Ureter (tissue), 1 donor: Measurements from ENCODE around the gene MORF4L2. TPM values are rescaled to one million over a fixed set of nuclear protein-coding genes. Genes with fewer than 3 reads are reported as not detected.
"Not testable (repeated sequence)": the region's sequence is repeated elsewhere in the genome, so short reads cannot be mapped to it uniquely, and the experiment has no call there.

Experiments used
- DNase-seq: peaks from one replicate; pipeline ENCODE4 v3.0.0-alpha.2; 2020; ENCODE audit warnings: low spot score
- total RNA-seq: library from RNA; stranded (reverse); gene quantifications from one replicate; pipeline ENCODE4 v1.2.4, GENCODE V29; 2023
- donor health status: DM: yes; HTN: yes; CAD: no.

Gene MORF4L2
- total RNA-seq, 1 donor from 2014 or later, result 307 TPM

DNA sequence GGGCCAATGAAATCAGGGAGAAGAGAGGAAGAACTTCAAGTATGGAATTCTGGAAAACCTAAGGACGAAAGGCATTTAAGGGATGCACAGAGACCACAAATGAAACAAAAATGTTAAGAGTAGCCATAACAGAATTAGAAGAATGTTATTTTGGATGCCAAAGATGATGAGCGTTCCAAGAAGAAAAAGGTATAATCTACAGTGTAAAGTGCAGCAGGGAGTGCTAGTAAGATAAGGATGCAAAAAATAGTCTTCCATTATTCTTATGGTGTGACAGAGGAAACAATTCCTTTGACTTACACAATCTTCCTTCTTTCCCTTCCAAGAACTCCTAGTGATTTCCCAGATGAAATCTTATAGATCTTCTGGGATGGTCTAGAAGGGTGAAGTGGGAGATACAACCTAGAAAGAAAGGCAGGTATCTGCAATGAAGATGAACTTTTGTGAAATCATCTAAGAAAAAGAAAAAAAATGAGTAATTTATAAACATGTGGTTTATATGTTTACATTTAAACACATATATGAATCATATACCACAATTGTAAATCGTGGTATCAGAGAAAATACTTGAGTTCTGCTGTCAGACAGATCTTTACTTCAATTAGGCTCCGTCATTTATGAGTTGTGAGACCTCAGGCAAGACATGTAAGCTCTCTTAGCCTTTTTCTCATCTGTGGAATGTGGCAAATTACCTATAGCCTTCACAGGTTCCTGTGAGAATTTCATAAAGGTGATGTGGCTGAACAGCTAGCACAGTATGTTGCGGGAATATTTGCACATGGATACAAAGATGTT is 8.1 kb downstream of the MORF4L2 start:
- no peak for DNase-seq

DNA sequence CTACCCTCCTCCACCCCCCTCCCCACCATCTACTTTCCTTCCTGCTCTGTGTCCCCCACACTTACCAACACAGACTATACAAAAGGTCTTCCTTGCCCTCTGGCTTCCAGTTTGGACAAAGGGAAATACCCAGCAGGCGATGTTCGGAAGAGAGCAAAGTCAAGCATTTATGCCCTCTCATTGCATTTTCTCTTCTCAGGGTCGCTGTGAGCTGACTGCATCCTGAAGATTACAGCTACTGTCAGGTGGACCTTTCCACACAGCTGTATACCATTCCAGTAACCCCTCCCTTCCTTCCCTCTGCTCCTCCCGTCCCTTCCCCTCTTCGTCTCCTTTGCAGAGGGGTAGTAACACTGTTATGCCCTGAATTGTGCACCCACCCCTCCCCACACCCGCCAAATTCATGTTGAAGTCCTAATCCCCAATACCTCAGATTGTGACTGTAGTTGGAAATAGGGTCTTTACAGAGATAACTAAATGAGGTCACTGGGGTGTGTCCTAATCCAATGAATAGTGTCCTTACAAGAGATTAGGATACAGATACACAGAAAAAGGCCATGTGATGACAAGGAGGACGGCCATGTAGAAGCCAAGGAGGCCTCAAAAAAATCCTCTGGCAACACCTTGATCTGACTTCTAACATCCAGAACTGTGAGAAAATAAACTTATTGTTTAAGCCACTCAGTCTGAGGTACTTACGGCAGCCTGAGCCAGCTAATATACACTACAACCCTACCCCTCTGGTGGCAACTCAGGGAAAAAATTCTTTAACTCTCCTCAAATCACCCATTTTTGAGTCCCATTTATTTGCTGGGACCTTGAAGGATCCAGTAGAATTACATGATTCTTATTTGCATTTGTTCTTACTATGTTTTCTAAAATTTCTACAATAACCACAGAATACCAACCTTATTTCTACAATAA is 11.7 kb downstream of the MORF4L2 start:
- DNase-seq, result no peak

DNA sequence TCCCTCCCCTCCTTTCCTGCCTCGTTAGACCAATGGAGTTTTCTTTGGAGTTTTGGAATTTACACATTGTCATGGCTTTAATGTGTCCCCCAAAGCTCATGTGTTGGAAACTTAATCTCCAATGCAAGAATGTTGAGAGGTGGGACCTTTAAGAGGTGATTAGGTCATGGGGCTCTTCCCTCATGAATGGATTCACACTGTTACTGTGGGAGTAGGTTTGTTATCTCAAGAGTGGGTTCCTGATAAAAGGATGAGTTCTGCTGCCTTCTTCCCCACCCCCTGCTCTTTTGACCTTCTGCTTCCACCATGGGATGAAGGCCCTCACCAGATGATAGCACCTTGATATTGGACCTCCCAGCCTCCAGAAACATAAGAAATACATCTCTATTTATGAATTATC is 16.8 kb downstream of the MORF4L2 start:
- no peak for DNase-seq

GRCh38 chrX:103666202-103667107 is 20.0 kb downstream of the MORF4L2 start:
- DNase-seq, result no peak

DNA sequence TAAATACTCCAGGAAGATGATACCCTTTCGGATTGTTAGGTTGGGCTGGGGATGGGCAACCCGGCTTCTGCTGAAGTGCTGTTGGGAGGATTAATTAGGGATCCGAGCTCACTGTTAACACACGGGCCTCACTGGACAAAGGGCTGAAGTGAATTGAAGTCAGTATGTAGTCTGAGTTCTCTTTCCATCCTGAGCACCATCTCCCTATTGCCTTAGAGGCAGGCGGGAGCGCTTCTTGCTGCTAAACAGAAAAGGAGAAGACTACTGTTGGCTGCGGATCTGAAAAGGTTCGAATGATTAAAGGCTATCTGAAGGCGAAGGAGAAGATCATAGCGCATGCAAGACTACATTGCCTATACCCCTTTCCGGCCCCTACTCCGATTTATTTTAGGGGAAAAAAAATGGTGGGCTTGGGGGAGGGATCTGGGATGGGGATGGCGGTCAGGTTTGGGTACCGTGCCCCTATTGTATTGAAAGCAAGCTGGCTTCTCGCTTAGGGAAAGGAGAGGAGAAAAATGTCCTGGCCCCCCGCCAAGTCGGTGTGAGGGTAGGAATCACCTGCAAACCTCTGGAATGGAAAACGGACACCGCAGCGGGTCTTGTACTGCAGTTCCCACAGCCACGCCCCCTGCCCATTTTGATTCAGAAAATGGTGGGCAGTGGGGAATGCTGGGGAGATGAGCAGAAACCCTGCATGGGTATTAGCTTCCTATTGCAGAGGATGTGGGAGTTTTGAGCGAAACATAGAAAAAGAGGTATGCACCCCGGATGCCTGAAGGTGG is 22.3 kb downstream of the MORF4L2 start:
- peak; percentile 52 for DNase-seq

DNA sequence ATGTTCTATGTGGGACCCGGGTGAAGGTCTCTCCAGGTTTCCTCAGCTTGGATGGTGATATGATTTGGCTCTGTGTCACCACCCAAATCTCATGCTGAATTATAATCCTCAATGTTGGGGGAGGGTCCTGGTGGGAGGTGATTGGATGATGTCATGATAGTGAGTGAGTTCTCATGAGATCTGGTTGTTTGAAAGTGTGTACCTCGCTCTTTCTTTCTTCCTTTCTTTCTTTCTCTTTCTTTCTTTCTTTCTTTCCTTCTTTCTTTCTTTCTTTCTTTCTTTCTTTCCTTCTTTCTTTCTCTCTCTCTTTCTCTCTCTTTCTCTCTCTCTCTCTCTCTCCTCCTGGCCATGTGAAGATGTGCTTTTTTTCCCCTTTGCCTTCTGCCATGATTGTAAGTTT is 27.0 kb downstream of the MORF4L2 start:
- not testable (repeated sequence) for DNase-seq

- no peak for DNase-seq
These were observed 27.6 kb downstream of the MORF4L2 start for GRCh38 chrX:103658681-103659433.

- DNase-seq, result not testable (repeated sequence)
These were observed 29.4 kb downstream of the MORF4L2 start for GRCh38 chrX:103657066-103657465.

DNA sequence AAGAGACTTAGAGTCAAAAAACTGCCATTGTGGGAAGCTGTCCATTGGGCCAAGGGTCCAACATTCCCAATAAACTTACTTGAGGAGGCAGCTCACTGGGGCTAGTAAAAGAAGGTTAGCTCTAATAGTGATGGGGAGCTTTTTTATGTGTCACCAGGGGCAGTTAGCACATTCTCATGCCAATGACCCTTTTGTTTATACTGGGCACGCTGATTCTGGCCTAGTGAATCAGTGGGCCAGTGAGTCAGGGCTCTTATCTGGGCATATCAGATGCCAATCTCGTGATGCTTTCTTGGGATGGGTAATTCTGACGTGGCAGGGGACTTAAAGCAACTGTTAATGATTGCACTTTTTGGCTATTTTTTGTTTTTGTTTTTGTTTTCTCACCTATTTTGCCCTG is 29.9 kb downstream of the MORF4L2 start:
- DNase-seq, result no peak

DNA sequence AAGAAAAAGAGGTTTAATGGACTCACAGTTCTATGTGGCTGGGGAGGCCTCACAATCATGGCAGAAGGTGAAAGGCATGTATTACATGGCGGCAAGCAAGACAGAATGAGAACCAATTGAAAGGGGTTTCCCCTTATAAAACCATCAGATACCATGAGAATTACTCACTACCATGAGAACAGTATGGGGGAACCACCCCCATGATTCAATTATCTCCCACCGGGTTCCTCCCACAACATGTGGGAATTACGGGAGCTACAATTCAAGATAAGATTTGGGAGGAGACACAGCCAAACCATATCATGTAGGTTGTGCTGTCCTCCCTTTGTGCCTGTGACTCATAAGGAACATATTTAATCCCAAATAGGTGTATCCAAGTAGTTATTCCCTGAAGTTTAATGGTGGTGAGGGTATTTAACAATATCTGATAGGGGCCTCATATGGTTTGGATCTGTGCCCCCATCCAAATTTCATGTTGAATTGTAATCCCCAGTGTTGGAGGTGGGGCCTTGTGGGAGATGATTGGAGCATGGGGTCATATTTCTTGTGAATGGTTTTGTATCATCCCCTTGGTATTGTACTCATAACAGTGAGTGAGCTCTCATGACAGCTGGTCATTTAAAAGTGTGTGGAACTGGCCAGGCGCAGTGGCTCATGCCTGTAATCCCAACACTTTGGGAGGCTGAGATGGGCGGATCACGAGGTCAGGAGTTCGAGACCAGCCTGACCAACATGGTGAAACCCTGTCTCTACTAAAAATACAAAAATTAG is 31.1 kb downstream of the MORF4L2 start:
- DNase-seq, result not testable (repeated sequence)

GRCh38 chrX:103651151-103651773 is 35.2 kb downstream of the MORF4L2 start:
- no peak for DNase-seq

DNA sequence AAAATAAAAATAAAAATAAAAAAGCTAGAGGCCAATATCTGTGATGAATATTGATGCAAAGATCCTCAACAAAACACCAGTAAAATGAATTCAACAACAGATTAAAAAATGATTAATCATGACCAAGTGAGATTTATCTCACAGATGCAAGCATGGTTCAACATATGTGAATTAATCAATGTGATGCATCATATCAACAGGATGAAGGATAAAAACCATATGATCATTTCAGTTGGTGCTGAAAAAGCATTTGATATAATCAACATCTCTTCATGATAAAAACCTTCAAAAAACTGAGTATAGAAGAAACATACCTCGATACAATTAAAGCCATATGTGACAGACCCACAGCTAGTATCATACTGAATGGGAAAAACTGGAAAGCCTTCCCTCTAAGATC is 38.9 kb downstream of the MORF4L2 start:
- no peak for DNase-seq

DNA sequence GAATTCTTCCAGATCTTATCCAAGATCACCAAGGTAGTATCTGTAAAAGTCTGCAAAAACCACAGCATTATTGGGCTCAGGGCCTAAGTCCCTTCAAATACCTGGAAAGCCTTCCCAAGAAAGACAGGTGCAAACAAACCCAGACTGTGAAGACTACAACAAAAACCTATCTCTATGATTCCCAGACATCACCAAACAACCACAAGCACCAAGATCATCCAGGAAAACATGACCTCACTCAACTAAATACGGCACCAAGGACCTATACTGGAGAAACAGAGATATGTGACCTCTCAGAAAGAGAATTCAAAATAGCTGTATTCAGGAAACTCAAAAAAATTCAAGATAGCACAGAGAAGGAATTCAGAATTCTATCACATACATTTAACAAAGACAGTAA is 42.4 kb downstream of the MORF4L2 start:
- DNase-seq, result no peak

DNA sequence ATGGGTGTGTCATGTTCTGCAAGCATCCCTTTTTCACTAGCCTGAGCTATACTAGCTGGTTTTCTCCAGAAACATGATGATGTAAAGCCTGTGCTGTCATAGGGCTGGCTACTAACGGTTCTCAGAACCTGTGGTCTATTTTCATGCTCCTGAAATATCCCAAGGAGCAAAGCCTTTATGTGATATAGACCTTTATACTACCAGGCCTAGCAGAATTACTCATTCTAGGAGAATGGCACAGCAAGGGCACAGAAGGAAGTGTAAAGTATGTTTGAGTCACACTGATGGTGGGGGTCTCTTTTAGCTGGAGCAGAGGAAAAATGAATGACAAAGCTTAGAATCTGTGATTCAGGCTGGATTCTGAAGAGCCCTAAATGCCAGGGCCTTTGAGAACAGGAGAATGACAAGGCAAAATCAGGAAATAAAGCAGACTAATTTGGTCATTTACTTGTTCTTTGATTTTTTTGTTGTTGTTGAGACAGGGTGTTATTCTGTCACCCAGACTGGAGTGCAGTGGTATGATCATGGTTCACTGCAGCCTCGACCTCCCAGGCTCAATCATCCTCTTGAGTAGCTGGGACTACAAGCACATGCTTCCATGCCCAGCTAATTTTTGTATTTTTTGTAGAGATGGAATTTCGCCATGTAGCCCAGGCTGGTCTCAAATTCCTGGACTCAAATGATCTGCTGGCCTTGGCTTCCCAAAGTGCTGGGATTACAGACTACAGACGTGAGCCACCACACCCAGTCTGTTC is 45.9 kb downstream of the MORF4L2 start:
- DNase-seq, result no peak

GRCh38 chrX:103638479-103639346 is 47.8 kb downstream of the MORF4L2 start:
- DNase-seq, result not testable (repeated sequence)

DNA sequence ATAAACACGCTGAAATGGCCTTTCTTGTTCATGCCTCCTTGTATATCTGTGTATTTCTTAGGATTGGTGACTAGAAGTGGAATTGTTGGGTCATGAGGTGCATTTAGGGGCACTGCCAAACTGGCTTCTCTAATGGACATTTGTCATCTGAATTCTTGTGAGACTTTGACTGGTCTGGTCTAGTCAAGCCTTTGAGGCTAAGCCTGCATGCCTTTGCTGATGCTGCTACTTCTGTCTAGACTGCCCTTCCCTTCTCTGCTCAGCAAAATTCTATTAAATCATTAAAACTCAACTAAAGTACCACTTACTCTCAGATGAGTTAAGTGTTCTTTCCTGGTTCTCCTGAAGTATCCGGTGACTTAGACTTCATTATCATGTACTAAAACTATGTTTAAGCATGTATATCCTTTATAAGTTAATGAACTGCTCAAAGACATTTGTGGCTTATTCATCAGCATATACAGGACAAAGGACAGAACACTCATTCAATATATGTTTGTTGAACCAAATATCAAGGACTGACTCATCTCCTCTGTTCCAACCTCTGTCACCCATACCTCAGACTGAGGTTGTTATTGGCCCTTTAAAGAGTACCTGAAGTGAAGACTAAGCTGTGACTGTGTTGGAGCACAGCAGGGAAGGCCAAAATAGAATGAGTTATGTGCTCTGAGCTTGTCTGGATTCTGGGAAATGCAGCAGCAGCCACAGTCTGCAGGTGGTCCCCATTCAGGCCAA is 48.7 kb downstream of the MORF4L2 start:
- no peak for DNase-seq
